Trophoblast cell (in vitro differentiated cells and primary cell): ENCODE data around the gene SRC.

Experiments
- DNase-seq, 2 donors: peaks; one replicate each; pipeline ENCODE4 v3.0.0-alpha.2; 2016
- H2AFZ ChIP-seq: 2 replicates; pipeline ENCODE4 v1.6.1; 2013; ENCODE audit warnings: low read length, moderate library complexity, mild to moderate bottlenecking; ENCODE audit not compliant: insufficient read depth, poor library complexity
- H2AK5ac ChIP-seq: 2 replicates; pipeline ENCODE4 v1.6.1; 2013; ENCODE audit warnings: mild to moderate bottlenecking, low read length
- H2BK120ac ChIP-seq: 2 replicates; pipeline ENCODE4 v1.6.1; 2013; ENCODE audit warnings: low read length, mild to moderate bottlenecking, moderate library complexity; ENCODE audit not compliant: insufficient read depth, poor library complexity
- H2BK12ac ChIP-seq: 2 replicates; pipeline ENCODE4 v1.6.1; 2013; ENCODE audit warnings: mild to moderate bottlenecking, low read length, moderate library complexity
- H2BK5ac ChIP-seq: 2 replicates; pipeline ENCODE4 v1.6.1; 2013; ENCODE audit warnings: low read length, low read depth, moderate library complexity, mild to moderate bottlenecking; ENCODE audit not compliant: poor library complexity
- H3K14ac ChIP-seq: 2 replicates; pipeline ENCODE4 v1.6.1; 2013; ENCODE audit warnings: mild to moderate bottlenecking, low read length
- H3K18ac ChIP-seq: 2 replicates; pipeline ENCODE4 v1.6.1; 2013; ENCODE audit warnings: mild to moderate bottlenecking, low read length
- H3K23ac ChIP-seq: 2 replicates; pipeline ENCODE4 v1.6.1; 2013; ENCODE audit warnings: low read length
- H3K27ac ChIP-seq: 2 replicates; pipeline ENCODE4 v1.5.1; 2013; ENCODE audit warnings: low read depth, mild to moderate bottlenecking, inconsistent platforms, low read length, moderate library complexity
- H3K27me3 ChIP-seq: 2 replicates; pipeline ENCODE4 v1.6.1; 2013; ENCODE audit warnings: inconsistent platforms, mild to moderate bottlenecking, low read length, moderate library complexity; ENCODE audit not compliant: insufficient read depth
- H3K36me3 ChIP-seq, 2 experiments: 1 replicate in 1 of 2; 2 replicates in 1 of 2; pipeline ENCODE4 v1.6.1; 2013; ENCODE audit warnings: low read length in 2 of 2, mild to moderate bottlenecking in 2 of 2, moderate library complexity in 1 of 2; ENCODE audit not compliant: insufficient read depth in 2 of 2, control insufficient read depth in 1 of 2
- H3K4ac ChIP-seq: 2 replicates; pipeline ENCODE4 v1.6.1; 2013; ENCODE audit warnings: low read depth, mild to moderate bottlenecking, low read length, moderate library complexity
- H3K4me1 ChIP-seq, 2 experiments: 1 replicate in 1 of 2; 2 replicates in 1 of 2; pipeline ENCODE4 v1.6.1; 2013; ENCODE audit warnings: low read length in 2 of 2, mild to moderate bottlenecking in 2 of 2, moderate library complexity in 1 of 2; ENCODE audit not compliant: insufficient read depth in 2 of 2, control insufficient read depth in 1 of 2
- H3K4me2 ChIP-seq: 2 replicates; pipeline ENCODE4 v1.6.1; 2013; ENCODE audit warnings: inconsistent platforms, mild to moderate bottlenecking, low read length, moderate library complexity
- H3K4me3 ChIP-seq: 2 replicates; pipeline ENCODE4 v1.5.1; 2013; ENCODE audit warnings: mild to moderate bottlenecking, low read depth, low read length, inconsistent platforms
- H3K79me1 ChIP-seq: one replicate; pipeline ENCODE4 v1.6.1; 2013; ENCODE audit warnings: low read length
- H3K79me2 ChIP-seq: 2 replicates; pipeline ENCODE4 v1.6.1; 2013; ENCODE audit warnings: low read length, mild to moderate bottlenecking; ENCODE audit not compliant: control insufficient read depth, insufficient read depth, poor library complexity
- H3K9ac ChIP-seq: 2 replicates; pipeline ENCODE4 v1.6.1; 2013; ENCODE audit warnings: mild to moderate bottlenecking, low read length
- H3K9me3 ChIP-seq: 2 replicates; pipeline ENCODE4 v1.6.1; 2013; ENCODE audit warnings: low read depth, mild to moderate bottlenecking, control low read depth, inconsistent platforms, low read length; ENCODE audit not compliant: insufficient read depth
- H4K12ac ChIP-seq: 2 replicates; pipeline ENCODE4 v1.6.1; 2013; ENCODE audit warnings: low read depth, mild to moderate bottlenecking, low read length, moderate library complexity
- H4K8ac ChIP-seq: 2 replicates; pipeline ENCODE4 v1.6.1; 2013; ENCODE audit warnings: low read depth, mild to moderate bottlenecking, low read length, moderate library complexity
- H4K91ac ChIP-seq: one replicate; pipeline ENCODE4 v1.6.1; 2013; ENCODE audit warnings: low read depth, mild to moderate bottlenecking, low read length, moderate library complexity
- WGBS: extraction: QIAGEN DNeasy Blood & Tissue Kit; methylation state at CpG from one replicate; pipeline ENCODE4 v1.1.7; 2013; ENCODE audit warnings: missing lambda C conversion rate; ENCODE audit not compliant: insufficient read length, insufficient coverage; ENCODE audit errors: extremely low coverage; 5-methylcytosine and 5-hydroxymethylcytosine counted together

The SRC gene

DNA sequence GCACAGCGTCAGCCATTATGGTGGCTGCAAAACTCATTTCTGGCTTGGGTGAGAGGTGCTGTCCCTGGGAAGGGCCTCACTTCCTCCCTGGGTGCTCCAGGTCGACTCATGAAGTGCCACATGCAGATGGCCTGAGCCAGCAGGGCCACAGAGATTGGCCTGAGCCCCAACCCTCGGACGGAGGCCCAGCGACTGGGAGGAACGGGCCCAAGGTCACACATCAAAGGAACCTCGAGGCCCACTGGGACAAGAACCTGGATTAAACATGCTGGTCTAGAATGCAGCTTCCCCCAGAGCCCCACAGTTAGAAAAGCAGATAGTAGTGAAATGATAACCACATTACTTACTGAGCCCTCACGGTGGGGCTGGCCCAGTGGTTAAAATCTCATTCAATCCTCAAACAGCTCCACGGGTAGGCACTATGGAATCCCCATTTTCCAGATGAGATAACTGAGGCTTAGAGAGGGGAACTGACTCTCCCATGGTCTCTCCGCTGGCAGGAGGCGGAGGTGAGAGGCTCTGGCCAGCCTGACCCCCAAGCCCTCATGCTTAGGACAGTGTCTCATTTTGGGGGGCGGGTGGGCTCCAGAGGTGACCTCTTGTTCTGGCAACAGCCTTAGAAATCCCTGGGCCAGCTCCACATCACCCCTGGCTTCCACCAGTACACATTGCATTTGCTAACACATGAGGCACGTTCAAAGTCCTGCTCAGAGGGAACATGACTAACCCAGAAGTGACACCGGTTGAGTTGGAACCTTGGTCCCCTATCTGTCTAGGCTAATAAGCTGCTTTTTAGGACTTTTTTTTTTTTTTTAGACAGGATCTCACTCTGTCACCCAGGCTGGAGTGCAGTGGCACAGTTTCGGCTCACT lies 53.0 kb downstream of the SRC start:
- H3K27ac ChIP-seq: no peak overlapping the region
- H4K12ac ChIP-seq: no peak overlapping the region
- no peak overlapping the region for H2BK5ac ChIP-seq
- no peak overlapping the region for H3K9ac ChIP-seq
- H3K14ac ChIP-seq: no peak overlapping the region
- no peaks in the 10 kb centered on the region for H3K27me3 ChIP-seq
- WGBS: no CpG with 5 or more reads among the region's 15 CpGs
- H3K18ac ChIP-seq: no peak overlapping the region
- H3K79me1 ChIP-seq: peaks cover 12% of the 10 kb centered on the region
- peaks cover 1% of the 10 kb centered on the region for H3K79me2 ChIP-seq
- H2AFZ ChIP-seq: no peak overlapping the region
- no peak overlapping the region for H4K8ac ChIP-seq
- no peak overlapping the region for H3K23ac ChIP-seq
- no peak overlapping the region for H2AK5ac ChIP-seq
- H3K4me1 ChIP-seq: peaks cover 18 to 21% of the 10 kb centered on the region in 2 experiments
- no peak overlapping the region for H3K4me3 ChIP-seq
- no peak overlapping the region for H4K91ac ChIP-seq
- H3K9me3 ChIP-seq: peaks cover 4% of the 10 kb centered on the region
- no peak for DNase-seq
- no peak overlapping the region for H2BK12ac ChIP-seq
- no peak overlapping the region for H3K4ac ChIP-seq
- no peak overlapping the region for H3K4me2 ChIP-seq
- H2BK120ac ChIP-seq: no peak overlapping the region
- H3K36me3 ChIP-seq: peaks cover 93 to 94% of the 10 kb centered on the region in 2 experiments

DNA sequence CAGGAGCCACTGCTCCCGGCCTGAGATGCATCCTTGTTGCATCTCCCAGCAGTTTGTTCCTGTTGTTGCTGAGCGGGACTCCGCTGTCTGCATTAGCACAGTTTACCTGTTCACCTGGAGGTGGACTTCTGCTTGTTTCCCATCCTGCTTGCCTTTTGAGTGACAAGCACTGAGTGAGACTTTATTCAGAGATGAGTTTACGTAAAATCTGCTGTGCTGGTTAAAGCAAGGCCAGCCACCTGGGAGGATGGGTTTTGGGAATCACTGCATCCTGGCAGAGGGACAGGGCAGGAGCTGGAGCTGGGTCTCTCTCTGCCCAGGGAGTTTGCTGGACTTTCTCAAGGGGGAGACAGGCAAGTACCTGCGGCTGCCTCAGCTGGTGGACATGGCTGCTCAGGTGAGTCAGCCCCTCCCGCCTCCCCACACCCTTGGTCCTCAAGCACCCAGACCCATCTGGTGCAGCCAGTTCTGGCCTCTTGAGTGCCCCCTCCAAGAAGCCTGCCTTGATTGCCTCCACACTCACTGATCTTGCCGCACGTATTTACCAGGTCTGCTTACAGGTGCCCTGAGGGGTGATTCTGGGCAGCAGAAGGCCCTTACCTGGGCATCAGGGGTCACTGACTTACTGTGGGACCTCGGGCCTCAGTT lies 55.5 kb downstream of the SRC start:
- peaks cover 78 to 81% of the 10 kb centered on the region in 2 experiments for H3K36me3 ChIP-seq
- no peak overlapping the region for H3K27ac ChIP-seq
- no peak overlapping the region for H4K8ac ChIP-seq
- no peak overlapping the region for H2BK120ac ChIP-seq
- H2AFZ ChIP-seq: no peak overlapping the region
- H3K4ac ChIP-seq: no peak overlapping the region
- H3K23ac ChIP-seq: no peak overlapping the region
- H3K79me1 ChIP-seq: peaks cover 3% of the 10 kb centered on the region
- H3K9ac ChIP-seq: no peak overlapping the region
- no peak overlapping the region for H3K4me2 ChIP-seq
- H3K4me3 ChIP-seq: no peak overlapping the region
- H2BK5ac ChIP-seq: no peak overlapping the region
- no peak for DNase-seq
- H3K9me3 ChIP-seq: no peaks in the 10 kb centered on the region
- H3K79me2 ChIP-seq: peaks cover 3% of the 10 kb centered on the region
- no peak overlapping the region for H2AK5ac ChIP-seq
- H3K4me1 ChIP-seq: peaks cover 4 to 10% of the 10 kb centered on the region in 2 experiments
- no peak overlapping the region for H4K91ac ChIP-seq
- no peak overlapping the region for H3K18ac ChIP-seq
- no peaks in the 10 kb centered on the region for H3K27me3 ChIP-seq
- no peak overlapping the region for H4K12ac ChIP-seq
- WGBS: no CpG with 5 or more reads among the region's 9 CpGs
- H3K14ac ChIP-seq: no peak overlapping the region
- no peak overlapping the region for H2BK12ac ChIP-seq

DNA sequence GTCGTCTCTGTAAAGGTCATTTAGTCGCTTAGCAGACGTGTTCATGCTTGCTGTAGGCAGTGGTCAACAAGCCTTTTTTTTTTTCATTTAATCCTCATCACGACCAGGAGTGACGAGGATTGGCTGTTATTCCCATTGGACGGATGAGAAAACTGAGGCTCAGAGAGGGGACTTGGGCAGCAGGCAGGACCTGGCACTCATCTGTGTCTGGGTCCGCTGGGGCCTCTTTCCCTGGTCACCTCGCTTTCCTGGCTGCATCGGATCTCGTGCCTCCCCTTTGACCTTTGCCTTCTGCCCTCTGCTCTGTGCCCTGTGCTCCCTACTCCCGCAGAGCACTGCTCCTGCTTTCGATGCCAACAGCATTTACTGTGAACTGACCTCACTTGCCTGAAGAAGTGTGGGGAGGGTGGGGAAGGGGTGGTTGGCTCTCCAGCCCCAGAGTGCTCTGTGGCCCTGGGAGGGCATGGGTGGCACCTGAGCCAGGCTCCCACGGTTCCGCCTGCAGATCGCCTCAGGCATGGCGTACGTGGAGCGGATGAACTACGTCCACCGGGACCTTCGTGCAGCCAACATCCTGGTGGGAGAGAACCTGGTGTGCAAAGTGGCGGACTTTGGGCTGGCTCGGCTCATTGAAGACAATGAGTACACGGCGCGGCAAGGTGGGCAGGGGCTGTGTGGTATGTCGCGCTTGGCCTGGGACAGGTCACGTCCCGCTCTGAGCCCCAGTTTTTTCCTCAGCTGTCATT lies 56.2 kb downstream of the SRC start:
- Histone ChIP-seq H3K4ac (no peak overlapping the region), H2BK120ac (no peak overlapping the region), H3K27ac (no peak overlapping the region), H3K9me3 (no peaks in the 10 kb centered on the region), H4K12ac (no peak overlapping the region), H4K91ac (no peak overlapping the region), H3K23ac (no peak overlapping the region), H3K9ac (no peak overlapping the region), H3K79me1 (peaks cover 4% of the 10 kb centered on the region), H3K4me3 (no peak overlapping the region), H4K8ac (no peak overlapping the region), H3K14ac (no peak overlapping the region), H2AFZ (no peak overlapping the region), H2BK12ac (no peak overlapping the region), H3K36me3 (peaks cover 71 to 74% of the 10 kb centered on the region in 2 experiments), H3K4me1 (peaks cover 5 to 8% of the 10 kb centered on the region in 2 experiments), H3K27me3 (no peaks in the 10 kb centered on the region), H2BK5ac (no peak overlapping the region), H3K4me2 (no peak overlapping the region), H3K79me2 (peaks cover 4% of the 10 kb centered on the region), H3K18ac (no peak overlapping the region), H2AK5ac (no peak overlapping the region)
- no peak for DNase-seq
- WGBS: no CpG with 5 or more reads among the region's 30 CpGs
